Endothelial cell of umbilical vein (primary cell): ENCODE results near the gene TK1.

ENCODE experiments used
- CTCF ChIP-seq, 2 donors: IDR thresholded peaks; 1 replicate in 1 of 2; 2 replicates in 1 of 2; pipeline ENCODE4 v1.5.1; 2011; ENCODE audit warnings: low read length in 2 of 2, mild to moderate bottlenecking in 2 of 2, moderate library complexity in 2 of 2, control low read depth in 1 of 2, inconsistent platforms in 1 of 2, low read depth in 1 of 2; ENCODE audit not compliant: insufficient read depth in 1 of 2; ENCODE audit errors: extremely low read depth in 1 of 2
- EZH2 ChIP-seq: IDR thresholded peaks from 2 replicates; pipeline ENCODE4 v1.6.1; 2012; ENCODE audit warnings: borderline replicate concordance, low read depth, mild to moderate bottlenecking, moderate library complexity, low read length, inconsistent platforms; ENCODE audit not compliant: severe bottlenecking
- FOS ChIP-seq: IDR thresholded peaks from 2 replicates; pipeline ENCODE4 v1.6.1; 2011; ENCODE audit warnings: mild to moderate bottlenecking, low read length, moderate library complexity, borderline replicate concordance; ENCODE audit not compliant: insufficient read depth
- GATA2 ChIP-seq: IDR thresholded peaks from 2 replicates; pipeline ENCODE4 v1.7.0; 2011; ENCODE audit warnings: low read depth, mild to moderate bottlenecking, moderate library complexity, mixed read lengths, low read length; ENCODE audit not compliant: insufficient read length, insufficient read depth
- MAX ChIP-seq: IDR thresholded peaks from 2 replicates; pipeline ENCODE4 v1.6.1; 2011; ENCODE audit not compliant: insufficient read depth, insufficient read length
- MYC ChIP-seq: IDR thresholded peaks from one replicate; pipeline ENCODE4 v1.6.1; 2011; ENCODE audit warnings: mild to moderate bottlenecking, low read depth, low read length
- POLR2A ChIP-seq: IDR thresholded peaks from 2 replicates; pipeline ENCODE4 v1.6.1; 2012; ENCODE audit warnings: low read depth, mild to moderate bottlenecking, control low read depth, low read length
- POLR2AphosphoS5 ChIP-seq: IDR thresholded peaks from 2 replicates; pipeline ENCODE4 v1.6.1; 2012; ENCODE audit warnings: low read depth, mild to moderate bottlenecking, control low read depth, low read length, moderate library complexity; ENCODE audit not compliant: insufficient read depth

- TF ChIP-seq CTCF (IDR thresholded peaks at IDR 0.05; ENCODE audit: extremely low read depth in 1 of 2, insufficient read depth in 1 of 2, low read depth in 1 of 2, low read length in 2 of 2), result no peak
- TF ChIP-seq POLR2AphosphoS5, result no peak
- no peak for TF ChIP-seq POLR2A
- TF ChIP-seq MYC, result no peak
- no peak for TF ChIP-seq EZH2
- no peak for TF ChIP-seq FOS
- no peak for TF ChIP-seq MAX
- no peak for TF ChIP-seq GATA2
These were observed 62.1 kb downstream of the TK1 start for GRCh38 chr17:78124836-78125137.
